GM18909 (cell line): ENCODE results near the gene RGR.

Source experiments
- ATAC-seq: cut with Tn5 transposase; IDR thresholded peaks from one replicate; pipeline ENCODE4 v1.9.1; 2021; ENCODE audit warnings: mild to moderate bottlenecking; ENCODE audit not compliant: unreplicated experiment, poor library complexity

RGR gene, protein sequence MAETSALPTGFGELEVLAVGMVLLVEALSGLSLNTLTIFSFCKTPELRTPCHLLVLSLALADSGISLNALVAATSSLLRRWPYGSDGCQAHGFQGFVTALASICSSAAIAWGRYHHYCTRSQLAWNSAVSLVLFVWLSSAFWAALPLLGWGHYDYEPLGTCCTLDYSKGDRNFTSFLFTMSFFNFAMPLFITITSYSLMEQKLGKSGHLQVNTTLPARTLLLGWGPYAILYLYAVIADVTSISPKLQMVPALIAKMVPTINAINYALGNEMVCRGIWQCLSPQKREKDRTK

DNA sequence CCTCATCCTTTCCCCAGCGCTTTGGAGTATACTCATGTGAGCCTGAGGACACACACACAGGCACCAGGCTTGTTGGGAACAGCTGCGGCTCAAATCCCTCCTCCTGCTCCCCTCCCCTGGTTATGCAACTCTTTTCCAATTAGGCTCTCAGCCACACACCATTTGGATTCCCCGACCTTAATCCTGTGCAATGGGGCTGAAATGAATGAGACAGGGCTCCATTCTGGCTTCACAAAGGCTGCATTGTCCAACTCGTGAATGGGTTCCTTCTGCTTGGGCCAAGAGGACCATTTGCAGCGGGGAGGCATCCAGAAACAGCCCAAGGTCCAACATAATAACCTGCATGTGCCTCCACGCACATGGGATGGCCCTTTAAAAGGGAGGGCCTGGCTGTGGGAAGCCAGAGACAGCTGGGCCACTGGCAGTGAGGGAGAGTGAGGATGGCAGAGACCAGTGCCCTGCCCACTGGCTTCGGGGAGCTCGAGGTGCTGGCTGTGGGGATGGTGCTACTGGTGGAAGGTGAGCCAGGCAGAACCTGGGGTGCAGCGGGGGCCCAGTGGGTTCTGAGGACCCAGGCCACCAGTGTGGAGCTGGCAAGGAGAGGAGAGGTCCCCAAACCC, at the start of gene RGR:
RGR (plus strand) TSS at position 403 of the 620 bp plus-strand sequence; CDS start at position 441, 38 bp downstream.
- ATAC-seq: no peak

DNA sequence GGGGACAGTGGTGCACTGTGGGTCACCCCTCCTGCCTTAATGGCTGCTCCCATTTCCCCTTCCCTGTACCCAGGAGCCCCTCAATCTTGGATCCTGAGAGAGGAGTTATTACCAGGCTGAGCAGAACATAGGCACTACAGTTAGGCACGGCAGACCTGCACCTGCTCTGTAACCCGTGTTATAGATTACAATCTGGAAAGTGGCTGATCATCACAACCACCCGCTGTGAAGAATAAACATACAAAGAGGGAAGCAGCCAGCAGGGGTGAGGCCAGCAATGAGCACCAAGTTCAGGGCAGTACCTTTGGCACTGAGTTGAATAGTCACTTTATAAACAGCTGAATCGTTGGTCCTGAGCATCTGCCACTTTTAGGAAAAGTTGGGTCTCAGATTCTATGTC, 48.8 kb upstream of the RGR start:
- no peak for ATAC-seq

DNA sequence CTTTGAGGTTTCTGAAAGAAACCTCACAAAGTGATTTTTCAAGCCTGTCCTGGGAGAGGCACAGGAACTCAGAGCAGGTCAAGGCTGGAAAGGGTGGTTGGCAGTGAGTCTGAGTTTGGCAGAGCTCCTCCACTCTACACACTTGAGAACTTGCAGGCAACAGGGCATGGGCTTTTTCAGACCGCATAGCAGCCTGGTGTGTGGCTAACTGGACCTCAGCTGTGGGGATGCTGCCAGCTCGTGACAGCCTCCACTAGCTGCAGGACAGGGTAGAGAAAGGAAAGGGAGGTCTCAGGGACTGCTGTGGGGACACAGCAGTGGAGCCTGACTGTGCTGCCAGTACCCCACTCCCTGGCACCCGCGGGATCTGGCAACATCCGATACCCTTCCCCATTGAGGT, 47.9 kb upstream of the RGR start:
- no peak for ATAC-seq

DNA sequence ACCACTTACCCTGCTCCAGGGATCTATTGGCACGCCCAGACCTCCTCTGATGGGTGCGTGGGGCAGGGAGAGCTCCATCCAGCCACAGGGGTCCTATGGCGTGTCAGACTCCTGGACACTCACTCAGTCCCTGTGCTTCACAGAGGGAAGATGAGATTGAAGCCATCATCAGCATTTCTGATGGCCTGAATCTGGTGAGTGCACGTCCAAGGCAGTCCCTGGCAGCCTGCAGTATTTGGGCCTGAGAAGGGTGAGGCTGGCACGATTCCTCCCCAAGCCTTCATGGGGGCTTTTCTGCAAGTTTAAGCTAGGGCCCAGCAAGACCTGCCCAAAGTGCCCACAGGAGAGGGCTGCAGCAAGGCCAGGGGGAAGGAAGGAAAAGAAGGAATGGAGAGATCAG, 47.2 kb upstream of the RGR start:
- no peak for ATAC-seq

DNA sequence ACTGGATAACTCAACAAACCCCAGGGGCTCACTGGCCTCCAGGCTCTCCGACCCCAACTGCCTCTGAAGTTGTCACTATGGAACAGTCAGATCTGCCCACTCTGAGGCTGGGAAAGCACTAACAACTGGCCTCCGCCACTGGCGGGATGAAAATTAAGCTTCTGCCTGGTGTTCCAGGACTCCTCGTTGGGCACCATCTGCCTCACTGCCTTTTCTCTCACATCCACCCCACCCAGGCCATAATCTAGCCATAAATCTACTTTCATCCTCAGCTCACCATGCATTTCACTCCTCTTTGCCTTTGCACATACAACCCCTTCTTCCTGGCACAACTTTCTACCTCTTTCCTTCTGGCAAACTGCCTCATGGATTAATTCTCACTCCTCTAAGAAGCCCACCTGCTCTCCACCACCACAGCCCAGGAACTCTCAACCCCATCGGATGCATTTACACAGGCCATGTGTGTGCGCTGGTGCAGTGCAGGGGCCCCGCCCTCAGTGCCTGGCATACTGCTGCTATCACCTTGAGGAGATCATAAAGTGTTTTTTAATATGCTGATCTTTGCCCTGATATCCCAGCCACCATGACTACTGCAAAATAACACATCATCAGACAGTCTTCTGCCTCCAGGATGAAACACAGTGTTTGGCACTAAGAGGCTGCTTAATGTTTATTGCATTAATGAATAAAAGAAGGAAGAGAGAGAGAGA, 46.5 kb upstream of the RGR start:
- no peak for ATAC-seq

DNA sequence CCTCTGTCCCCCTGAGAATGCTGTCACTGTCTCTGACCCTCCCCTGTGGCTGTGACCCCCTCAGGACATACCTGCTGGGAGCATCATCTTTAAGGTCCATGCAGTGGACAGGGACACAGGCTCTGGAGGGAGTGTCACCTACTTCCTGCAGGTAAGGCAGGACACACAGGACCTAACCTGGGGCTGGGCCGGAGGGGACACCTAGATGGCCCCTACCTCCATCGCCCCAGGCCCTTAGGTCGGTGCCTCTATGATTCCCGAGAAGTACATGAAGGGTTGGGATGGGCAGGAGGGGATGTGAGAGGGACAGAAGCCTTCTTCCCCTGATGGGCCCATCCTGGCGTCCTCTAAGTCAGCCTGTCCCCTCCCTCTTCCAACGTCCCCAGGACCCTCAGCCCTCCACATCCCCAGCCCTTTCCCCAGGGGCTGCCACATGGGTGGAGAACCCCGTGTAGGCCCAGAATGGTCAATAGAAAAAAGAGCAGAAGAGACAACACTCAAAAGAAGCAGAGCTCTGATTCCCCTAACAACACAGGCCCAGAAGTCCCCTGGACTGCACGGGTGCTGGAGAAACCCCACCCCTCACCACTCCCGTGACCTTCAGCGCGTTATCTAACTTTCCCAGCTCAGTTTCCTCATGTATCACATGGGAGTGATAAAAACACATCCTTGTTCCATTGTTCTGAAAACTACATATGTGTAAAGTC, 44.2 kb upstream of the RGR start:
- ATAC-seq: no peak

DNA sequence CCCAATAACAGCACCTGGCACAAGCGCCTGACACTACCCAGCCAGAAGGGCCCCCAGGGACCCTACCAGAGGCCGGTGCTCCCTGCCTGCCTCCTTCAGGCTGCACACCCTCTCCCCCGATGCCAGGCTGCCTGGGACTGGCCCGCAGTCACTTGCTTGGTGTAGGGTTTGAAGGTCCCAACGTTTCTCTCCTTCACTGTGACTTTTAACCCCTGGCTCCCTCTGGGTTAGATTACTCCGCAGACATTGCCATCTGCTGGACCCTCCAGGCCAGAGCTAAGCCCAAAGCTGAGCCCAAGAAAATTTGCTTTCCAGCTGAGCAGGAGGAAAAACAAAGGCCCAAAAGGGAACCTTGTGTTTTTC, 43.6 kb upstream of the RGR start:
- no peak for ATAC-seq

DNA sequence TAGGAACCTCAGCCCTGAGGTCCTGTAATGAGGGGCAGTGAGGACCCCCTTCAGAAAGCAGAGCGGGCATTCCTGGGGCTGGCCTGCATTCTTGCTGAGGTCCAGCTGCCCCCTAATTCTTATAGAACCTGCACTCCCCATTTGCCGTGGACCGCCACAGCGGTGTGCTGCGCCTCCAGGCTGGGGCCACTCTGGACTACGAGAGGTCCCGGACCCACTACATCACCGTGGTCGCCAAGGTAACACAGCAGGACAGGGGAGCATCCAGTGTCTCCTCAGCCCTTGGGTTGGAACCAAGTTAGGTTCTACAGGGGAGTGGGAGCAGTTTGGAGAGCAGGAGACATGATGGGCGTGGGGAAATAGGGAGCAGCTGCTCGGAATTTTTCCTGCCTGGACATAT, 43.2 kb upstream of the RGR start:
- no peak for ATAC-seq

DNA sequence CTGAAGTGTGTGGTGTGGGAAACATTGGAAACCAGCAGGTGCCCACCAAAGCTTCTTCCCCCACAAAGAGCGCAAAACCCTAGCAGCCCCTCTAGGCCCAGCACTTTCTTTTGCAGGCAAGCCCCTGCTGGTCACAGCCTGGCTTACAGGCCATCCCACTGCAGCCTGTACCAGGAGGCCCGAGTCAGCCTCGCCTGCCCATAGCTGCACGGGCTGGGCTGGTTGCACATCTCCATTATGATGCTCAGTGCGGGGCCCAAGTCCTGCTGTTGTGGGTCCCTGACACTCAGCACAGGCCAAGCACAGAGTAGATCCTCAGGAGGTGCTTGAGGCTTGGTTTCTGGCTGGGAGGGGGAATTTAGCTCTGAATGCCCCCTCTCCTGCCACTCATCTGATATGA, 42.5 kb upstream of the RGR start:
- no peak for ATAC-seq

DNA sequence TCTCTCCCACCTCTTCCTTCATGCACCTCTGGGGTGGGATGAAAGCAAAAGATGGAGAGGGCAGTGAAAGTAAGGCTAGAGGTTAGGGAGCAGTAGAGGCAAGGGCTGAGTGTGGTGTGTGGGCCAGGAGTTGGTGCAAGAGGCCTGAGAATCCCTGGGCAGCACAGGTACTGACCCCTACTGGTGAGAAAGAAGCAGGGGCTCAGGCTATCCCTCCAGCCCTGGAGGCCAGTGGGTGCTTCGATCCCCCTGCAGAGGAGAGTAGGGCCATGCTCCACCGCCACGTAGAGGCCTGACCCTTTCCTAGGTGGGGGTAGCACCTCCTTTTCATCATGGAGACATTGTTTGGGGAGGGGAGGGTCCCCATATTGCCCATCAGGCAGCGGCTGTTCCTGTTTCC, 40.7 kb upstream of the RGR start:
- ATAC-seq: peak; percentile 65

DNA sequence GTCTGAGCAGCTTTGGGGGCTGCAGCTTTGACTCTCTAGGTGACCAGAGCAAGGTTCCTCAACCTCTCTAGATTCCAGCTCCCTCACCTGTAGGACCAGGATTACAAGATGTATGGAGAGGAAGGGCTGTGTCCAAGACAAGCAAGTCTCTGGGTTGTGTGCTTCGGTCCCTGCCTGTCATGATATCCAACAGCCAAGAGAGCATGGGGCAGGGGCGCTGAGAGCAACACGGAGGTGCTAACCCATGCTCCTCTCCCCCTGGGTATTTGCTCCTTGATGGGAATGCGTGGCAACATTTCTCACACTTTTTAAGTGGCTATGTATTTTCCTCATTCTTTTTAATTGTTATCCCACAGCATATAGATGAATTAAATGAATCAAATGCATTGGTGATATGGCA, 40.2 kb upstream of the RGR start:
- ATAC-seq: no peak

DNA sequence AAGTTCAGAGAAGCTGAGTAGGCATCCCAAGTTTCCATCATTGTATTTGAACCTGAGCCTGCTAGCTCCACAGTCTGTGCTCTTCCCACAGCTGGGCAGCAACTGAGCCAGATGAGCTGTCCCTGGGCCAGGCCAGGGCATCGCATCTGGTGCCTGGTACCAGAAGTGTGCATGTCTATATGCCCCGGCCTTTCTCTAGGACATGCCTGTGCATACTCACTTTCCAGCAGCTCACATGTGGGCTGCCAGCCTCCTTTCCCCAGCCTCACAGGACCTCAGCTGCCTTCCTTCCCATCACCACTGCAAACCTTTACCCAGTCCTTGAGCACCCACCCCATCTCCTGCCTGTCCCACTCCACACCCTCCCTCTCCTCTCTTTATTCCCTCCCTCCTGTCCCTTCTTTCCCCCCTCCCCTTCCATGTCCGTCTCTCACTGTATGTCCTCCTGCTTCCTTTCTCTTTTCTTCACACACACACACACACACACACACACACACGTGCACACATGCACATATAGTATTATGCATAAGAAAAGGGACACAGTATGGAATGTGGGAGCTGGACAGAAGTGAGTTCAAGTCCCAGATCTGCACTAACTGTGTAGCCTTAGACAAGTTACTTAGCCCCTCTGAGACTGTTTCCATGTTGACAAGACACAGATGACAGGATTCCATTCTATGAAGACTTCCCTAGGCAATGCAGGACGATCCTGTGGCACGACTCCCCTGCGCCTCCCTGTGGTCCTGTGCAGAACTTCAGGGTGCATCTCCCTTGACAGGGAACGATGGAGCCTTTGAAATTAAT, 39.6 kb upstream of the RGR start:
- peak; percentile 81 for ATAC-seq

DNA sequence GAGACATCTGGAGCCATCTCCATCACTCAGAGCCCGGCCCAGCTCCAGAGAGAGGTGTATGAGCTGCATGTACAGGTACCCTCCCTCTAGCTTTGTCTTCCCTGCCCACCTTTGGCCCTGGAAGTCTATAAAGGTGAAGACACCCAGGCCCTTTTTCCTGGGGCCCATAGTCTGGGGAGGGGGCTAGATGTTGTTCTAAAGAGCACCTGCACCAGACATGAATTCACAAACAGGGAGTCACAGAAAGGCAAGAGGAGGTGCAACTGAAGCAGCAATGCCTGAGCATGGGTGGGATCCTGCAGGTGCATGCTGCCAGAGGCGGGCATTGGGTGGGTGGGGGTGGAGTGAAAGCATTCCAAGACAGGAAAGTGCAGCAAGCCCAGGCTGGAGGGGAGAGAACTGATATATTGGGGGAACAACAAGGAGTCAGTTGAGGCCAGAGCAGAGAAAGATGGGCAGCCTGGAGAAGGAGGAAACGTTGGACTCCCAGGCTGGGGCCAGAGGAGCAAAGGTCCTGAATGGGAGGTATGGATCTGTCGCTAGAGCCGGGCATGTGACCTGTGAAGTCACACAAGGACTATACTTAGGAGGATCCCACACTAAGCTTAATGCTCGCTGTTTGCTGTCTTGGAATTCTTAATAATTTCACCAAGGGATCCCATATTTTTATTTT, 38.9 kb upstream of the RGR start:
- no peak for ATAC-seq

DNA sequence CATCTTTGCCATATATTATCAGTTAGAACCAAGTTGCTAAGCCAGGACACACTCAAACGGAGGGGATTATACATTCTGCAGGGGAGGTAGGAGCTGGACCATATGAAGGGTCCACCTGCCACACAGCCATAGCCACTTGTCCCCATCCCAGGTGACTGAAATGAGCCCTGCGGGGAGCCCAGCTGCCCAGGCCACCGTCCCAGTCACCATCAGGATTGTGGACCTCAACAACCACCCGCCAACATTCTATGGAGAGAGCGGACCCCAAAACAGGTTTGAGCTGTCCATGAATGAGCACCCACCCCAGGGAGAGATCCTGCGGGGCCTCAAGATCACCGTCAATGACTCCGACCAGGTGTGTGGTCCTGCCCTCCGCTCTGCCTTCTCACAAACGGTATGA, 36.8 kb upstream of the RGR start:
- no peak for ATAC-seq

DNA sequence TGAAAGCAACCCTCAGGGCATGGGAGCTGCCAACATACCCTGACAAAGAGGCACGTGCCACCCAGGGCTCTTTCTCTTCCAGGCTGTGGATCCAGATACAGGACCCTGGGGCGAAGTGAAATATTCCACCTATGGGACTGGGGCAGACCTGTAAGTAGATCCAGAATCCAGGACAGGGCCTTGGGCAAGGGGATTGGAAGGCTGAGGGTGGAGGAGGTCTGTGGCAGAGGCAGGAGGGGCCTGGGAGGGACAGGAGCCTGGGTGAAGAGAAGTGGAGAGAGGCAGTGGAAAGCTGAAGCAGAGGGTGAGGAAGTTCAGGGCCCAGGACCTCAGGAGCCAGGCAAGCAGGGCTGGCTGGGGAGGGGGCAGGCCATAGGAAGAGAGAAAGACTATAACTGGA, 33.3 kb upstream of the RGR start:
- no peak for ATAC-seq

DNA sequence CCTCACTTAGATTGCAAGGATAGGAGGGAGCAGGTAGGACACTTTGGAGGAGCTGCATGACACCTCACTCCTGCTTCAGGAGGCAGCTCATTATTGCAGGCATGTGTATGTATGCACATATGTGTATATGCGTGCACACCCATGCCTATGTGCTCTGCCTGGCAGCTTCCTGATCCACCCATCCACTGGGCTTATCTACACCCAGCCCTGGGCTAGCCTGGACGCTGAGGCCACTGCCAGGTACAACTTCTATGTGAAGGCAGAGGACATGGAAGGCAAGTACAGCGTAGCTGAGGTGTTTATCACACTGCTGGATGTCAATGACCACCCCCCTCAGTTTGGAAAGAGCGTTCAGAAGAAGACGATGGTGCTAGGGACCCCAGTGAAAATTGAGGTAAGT, 32.8 kb upstream of the RGR start:
- no peak for ATAC-seq

DNA sequence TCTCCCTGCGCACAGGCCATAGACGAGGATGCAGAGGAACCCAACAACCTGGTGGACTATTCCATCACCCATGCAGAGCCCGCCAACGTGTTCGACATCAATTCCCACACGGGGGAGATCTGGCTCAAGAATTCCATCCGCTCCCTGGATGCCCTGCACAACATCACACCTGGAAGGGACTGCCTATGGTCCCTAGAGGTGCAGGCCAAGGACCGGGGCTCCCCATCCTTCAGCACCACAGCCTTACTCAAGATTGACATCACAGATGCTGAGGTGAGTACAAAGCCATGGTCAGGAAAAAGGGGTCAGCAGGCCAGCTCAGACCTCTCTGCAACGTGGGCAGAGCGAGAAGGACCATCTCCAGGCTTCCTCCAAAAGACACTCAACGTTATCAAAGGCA, 31.8 kb upstream of the RGR start:
- no peak for ATAC-seq

DNA sequence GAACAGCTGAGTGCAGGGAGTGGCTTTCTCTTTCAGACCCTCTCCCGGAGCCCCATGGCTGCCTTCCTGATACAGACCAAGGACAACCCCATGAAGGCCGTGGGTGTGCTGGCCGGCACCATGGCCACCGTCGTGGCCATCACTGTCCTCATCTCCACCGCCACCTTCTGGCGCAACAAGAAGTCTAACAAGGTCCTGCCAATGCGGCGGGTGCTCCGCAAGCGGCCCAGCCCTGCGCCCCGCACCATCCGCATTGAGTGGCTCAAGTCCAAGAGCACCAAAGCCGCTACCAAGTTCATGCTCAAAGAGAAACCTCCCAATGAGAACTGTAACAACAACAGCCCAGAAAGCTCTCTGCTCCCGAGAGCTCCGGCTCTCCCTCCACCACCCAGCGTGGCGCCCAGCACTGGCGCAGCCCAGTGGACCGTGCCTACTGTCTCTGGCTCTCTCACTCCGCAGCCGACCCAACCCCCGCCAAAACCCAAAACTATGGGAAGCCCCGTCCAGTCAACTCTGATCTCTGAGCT, 30.7 kb upstream of the RGR start:
- no peak for ATAC-seq

DNA sequence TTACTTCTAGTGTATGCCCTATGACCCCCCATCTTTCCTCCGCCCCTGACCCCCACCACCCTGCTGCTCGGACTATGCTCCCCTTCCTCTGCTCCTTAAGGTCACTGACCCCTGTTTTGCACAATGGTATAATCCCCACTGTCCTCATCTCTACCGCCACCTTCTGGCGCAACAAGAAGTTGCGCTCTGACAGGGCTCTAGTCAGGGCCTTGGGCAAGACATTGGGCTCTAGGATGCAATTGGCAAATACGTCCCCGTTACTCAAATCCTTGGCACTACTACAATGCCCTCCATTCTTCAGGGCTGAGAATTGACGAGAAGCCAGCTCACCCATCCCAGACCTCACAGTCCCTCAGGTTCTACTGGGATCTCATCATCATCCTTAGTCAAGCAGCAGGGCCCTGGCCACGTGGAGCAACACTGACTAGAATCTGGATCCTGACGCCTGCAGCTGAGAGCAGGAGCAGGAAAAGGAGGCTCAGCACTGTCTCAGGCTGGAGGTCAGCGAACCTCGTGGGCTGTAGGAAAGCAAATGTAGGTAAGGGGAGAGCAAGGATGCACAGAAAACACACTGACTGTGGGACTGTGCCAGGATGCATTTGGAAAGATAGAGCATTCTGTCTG, 30.1 kb upstream of the RGR start:
- peak; percentile 82 for ATAC-seq
